Parathyroid adenoma (tissue), 2 donors: ENCODE measurements around the gene MBD3L1.

ENCODE experiments used
- H2AFZ ChIP-seq: fragments of 300-600 bp; sonication (generic); one replicate; pipeline ENCODE4 v1.7.0; 2017; ENCODE audit warnings: antibody characterized with exemption, mild to moderate bottlenecking
- H3K27ac ChIP-seq: fragments of 300-600 bp; sonication (generic); one replicate; pipeline ENCODE4 v1.7.0; 2017
- H3K27me3 ChIP-seq: fragments of 300-600 bp; sonication (generic); one replicate; pipeline ENCODE4 v1.7.0; 2017; ENCODE audit warnings: low read length; ENCODE audit not compliant: control insufficient read depth, insufficient read depth
- H3K36me3 ChIP-seq: fragments of 300-600 bp; sonication (generic); one replicate; pipeline ENCODE4 v1.7.0; 2017; ENCODE audit warnings: low read length; ENCODE audit not compliant: control insufficient read depth, insufficient read depth
- H3K4me1 ChIP-seq: fragments of 300-600 bp; sonication (generic); one replicate; pipeline ENCODE4 v1.7.0; 2017; ENCODE audit warnings: control low read depth
- H3K4me2 ChIP-seq: fragments of 300-600 bp; sonication (generic); one replicate; pipeline ENCODE4 v1.7.0; 2017; ENCODE audit warnings: low read length
- H3K4me3 ChIP-seq: fragments of 300-600 bp; sonication (generic); one replicate; pipeline ENCODE4 v1.7.0; 2017; ENCODE audit warnings: low read depth, low read length
- H3K79me2 ChIP-seq: fragments of 300-600 bp; sonication (generic); one replicate; pipeline ENCODE4 v1.7.0; 2017; ENCODE audit warnings: control low read depth
- H3K9ac ChIP-seq: fragments of 300-600 bp; sonication (generic); one replicate; pipeline ENCODE4 v1.7.0; 2017; ENCODE audit warnings: mild to moderate bottlenecking
- H3K9me3 ChIP-seq: fragments of 300-600 bp; sonication (generic); one replicate; pipeline ENCODE4 v1.7.0; 2017; ENCODE audit warnings: low read length; ENCODE audit not compliant: control insufficient read depth
- CTCF ChIP-seq: fragments of 300-600 bp; sonication (generic); IDR thresholded peaks from one replicate; pipeline ENCODE4 v1.7.0; 2017; ENCODE audit warnings: antibody characterized with exemption, mild to moderate bottlenecking
- donor health status: primary hyperparathyroidism.

The MBD3L1 gene

GRCh38 chr19:8840708-8841107, 8.5 kb downstream of the MBD3L1 start:
- H3K9ac ChIP-seq = no peak overlapping the region
- H2AFZ ChIP-seq = no peak overlapping the region
- no peak overlapping the region for H3K4me2 ChIP-seq
- no peaks in the 10 kb centered on the region for H3K9me3 ChIP-seq
- H3K4me1 ChIP-seq = no peaks in the 10 kb centered on the region
- H3K79me2 ChIP-seq = no peaks in the 10 kb centered on the region
- H3K27me3 ChIP-seq = no peaks in the 10 kb centered on the region
- H3K36me3 ChIP-seq = no peaks in the 10 kb centered on the region
- no peak for TF ChIP-seq CTCF
- H3K4me3 ChIP-seq = no peak overlapping the region
- H3K27ac ChIP-seq = no peak overlapping the region

- Histone ChIP-seq H3K4me2 (no peak overlapping the region), H3K36me3 (no peaks in the 10 kb centered on the region), H3K9me3 (no peaks in the 10 kb centered on the region), H3K9ac (no peak overlapping the region), H3K27ac (no peak overlapping the region), H2AFZ (no peak overlapping the region), H3K4me1 (no peaks in the 10 kb centered on the region), H3K27me3 (no peaks in the 10 kb centered on the region), H3K79me2 (no peaks in the 10 kb centered on the region), H3K4me3 (no peak overlapping the region)
- TF ChIP-seq CTCF = no peak
These were observed 14.6 kb downstream of the MBD3L1 start for GRCh38 chr19:8846819-8847218.

GRCh38 chr19:8849232-8849631, 17.1 kb downstream of the MBD3L1 start:
- Histone ChIP-seq H2AFZ (no peak overlapping the region), H3K27me3 (no peaks in the 10 kb centered on the region), H3K27ac (no peak overlapping the region), H3K79me2 (no peaks in the 10 kb centered on the region), H3K4me3 (no peak overlapping the region), H3K36me3 (no peaks in the 10 kb centered on the region), H3K4me1 (no peaks in the 10 kb centered on the region), H3K9ac (no peak overlapping the region), H3K9me3 (no peaks in the 10 kb centered on the region), H3K4me2 (no peak overlapping the region)
- no peak for TF ChIP-seq CTCF

GRCh38 chr19:8850488-8850887, 18.3 kb downstream of the MBD3L1 start:
- H3K9me3 ChIP-seq = no peaks in the 10 kb centered on the region
- no peaks in the 10 kb centered on the region for H3K4me1 ChIP-seq
- no peak overlapping the region for H3K27ac ChIP-seq
- no peak for TF ChIP-seq CTCF
- no peaks in the 10 kb centered on the region for H3K36me3 ChIP-seq
- H3K79me2 ChIP-seq = no peaks in the 10 kb centered on the region
- no peak overlapping the region for H3K4me3 ChIP-seq
- no peak overlapping the region for H3K9ac ChIP-seq
- no peak overlapping the region for H2AFZ ChIP-seq
- no peak overlapping the region for H3K4me2 ChIP-seq
- H3K27me3 ChIP-seq = no peaks in the 10 kb centered on the region

DNA sequence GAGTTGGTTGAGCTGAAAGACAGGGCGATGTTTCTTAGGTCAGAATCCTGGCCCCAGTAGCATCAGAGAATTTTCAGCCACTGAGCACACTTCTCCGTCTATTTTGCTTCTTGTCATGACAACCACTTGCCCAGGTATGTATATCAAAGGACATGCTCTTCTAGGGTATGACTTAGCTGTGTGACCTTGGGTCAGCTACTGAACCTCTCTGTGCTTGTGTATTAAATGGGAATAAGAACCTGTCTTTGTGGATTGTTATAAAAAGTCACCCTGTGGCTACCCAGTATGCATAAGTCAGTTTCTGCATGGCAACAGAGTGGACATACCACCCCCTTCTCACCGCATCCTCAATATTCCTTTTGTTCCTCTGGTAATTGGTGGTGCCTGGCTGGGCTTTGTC, 26.1 kb downstream of the MBD3L1 start:
- no peak overlapping the region for H2AFZ ChIP-seq
- no peak overlapping the region for H3K9ac ChIP-seq

More for the DNA sequence above, 26.1 kb downstream of the MBD3L1 start:
- Histone ChIP-seq H3K4me1 (no peaks in the 10 kb centered on the region), H3K79me2 (no peaks in the 10 kb centered on the region), H3K27ac (no peak overlapping the region), H3K27me3 (peaks cover 2% of the 10 kb centered on the region), H3K4me3 (no peak overlapping the region), H3K9me3 (no peaks in the 10 kb centered on the region), H3K36me3 (no peaks in the 10 kb centered on the region), H3K4me2 (no peak overlapping the region)
- no peak for TF ChIP-seq CTCF
